T1000 (cell line): ENCODE results near the gene WFS1.

ENCODE experiments used
- DNase-seq: peaks from one replicate; lab custom pipeline; 2025; ENCODE audit warnings: mixed read lengths; lab: John Stamatoyannopoulos, UW

The WFS1 gene

DNA sequence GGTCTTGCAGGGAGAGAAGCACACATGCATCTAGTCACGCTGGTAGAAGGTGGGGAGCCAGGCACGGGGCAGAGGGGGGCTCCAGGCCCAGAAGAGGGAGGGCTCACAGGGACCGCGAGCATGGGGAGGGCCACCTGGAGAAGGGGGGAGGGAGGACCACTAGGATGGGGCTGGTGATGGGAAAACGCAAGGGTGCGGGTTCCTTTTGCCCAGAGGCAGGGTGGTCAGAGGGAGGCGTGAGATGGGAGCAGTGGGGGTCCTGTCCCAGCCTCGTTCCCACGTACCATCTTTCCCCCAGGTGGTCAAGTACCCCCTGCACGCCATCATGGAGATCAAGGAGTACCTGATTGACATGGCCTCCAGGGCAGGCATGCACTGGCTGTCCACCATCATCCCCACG lies 30.7 kb downstream of the WFS1 start:
- no peak for DNase-seq

GRCh38 chr4:6301051-6301731 lies 31.5 kb downstream of the WFS1 start:
- no peak for DNase-seq

- DNase-seq, result no peak
These were observed 32.2 kb downstream of the WFS1 start for GRCh38 chr4:6301732-6302442.

DNA sequence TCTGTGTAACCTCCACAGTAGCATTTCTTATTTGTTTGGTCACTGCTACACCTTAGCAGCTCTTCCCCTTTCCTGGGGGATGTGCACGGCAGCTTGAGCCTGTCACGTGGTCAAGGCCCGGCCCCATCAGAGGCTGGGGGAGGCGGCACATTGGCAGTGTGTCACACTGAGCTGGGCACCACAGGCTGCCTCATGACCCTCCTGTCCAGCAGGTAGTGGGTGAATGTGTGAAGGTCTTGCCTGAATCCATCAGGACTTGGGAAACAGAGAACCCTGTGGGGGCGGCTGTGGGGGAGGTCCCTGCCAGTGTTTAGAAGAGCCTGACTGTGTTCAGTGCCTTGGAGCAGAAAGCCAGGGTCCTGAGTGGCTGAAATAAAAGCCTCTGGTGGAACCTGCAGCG lies 33.2 kb downstream of the WFS1 start:
- no peak for DNase-seq

- DNase-seq, result no peak
These were observed 34.3 kb downstream of the WFS1 start for GRCh38 chr4:6303943-6304342.

DNA sequence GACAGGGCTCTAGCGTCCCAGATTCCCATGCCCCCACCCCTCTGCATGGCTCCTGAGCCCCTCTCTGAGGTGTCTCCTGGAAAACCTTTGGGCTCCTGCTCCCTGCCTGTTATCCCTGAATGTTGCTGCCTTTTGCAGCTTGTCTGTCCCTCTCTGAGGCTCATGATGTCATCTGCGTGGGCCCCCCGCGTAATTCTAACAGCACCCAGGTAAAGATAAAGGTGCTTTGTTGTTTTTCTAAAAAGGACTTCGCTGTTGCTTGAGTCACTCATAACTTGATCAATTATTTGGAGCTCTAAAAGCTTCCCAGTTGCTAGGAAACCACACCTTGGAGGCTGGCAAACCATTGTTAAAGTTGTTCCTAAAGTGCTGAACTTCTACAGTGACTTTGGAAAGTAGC lies 36.6 kb downstream of the WFS1 start:
- DNase-seq, result no peak

- DNase-seq, result no peak
These were observed 37.6 kb downstream of the WFS1 start for GRCh38 chr4:6307230-6307629.

DNA sequence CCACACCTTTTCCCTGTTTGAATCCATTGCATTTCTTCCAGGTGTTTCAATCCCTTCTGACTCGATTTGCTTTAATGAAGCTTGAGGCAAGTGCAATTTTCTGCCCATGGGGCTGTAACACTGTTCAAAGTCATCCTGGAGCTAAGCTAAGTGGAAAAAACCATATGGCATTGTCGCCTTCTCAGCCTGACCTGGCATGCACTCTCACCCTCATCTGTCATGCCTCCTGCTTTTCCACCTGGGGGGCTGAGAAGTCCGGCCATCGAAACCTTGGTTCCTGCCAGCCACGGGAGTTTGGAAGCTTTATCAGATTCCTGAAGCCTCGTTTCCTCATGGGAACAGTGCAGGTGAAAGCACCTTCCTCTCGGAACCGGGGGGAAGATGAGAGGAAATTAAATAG lies 38.2 kb downstream of the WFS1 start:
- DNase-seq, result no peak

DNA sequence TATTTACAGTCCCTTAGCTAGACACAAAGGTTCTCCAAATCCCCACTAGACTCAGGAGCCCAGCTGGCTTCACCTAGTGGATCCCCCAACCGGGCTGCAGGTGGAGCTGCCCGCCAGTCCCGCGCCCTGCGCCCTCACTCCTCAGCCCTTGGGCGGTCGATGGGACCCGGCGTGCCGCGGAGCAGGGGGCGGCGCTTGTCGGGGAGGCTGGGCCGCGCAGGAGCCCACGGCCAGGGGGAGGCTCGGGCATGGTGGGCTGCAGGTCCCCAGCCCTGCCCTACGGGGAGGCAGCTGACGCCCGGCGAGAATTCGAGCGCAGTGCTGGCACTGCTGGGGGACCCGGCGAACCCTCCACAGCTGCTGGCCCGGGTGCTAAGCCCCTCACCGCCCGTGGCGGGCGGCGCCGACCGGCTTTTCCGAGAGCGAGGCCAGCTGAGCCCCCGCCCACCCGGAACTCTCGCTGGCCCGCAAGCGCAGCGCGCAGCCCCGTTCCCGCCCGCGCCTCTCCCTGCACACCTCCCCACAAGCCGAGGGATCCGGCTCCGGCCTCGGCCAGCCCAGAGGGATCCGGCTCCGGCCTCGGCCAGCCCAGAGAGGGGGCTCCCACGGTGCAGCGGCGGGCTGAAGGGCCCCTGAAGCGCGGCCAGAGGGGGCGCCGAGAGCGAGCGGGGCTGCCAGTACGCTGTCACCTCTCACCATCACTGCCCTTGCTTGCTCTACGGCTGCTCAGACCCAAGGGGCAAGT lies 39.4 kb downstream of the WFS1 start:
- no peak for DNase-seq

DNA sequence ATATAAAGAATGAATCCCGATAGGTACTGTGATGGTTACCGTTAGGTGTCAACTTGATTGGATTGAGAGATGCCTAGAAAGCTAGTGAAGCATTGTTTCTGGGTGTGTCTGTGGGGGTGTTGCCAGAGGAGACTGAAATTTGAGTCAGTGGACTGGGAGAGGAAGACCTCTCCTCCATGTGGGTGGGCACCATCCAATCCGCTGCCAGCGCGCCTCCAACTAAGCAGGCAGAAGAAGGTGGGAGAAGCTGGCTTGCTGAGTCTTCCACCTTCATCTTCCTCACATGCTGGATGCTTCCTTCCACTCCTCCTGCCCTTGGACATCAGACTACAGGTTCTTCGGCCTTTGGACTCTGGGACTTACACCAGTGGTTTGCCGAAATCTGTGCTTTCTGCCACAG lies 40.1 kb downstream of the WFS1 start:
- no peak for DNase-seq

GRCh38 chr4:6313216-6313615 lies 43.6 kb downstream of the WFS1 start:
- DNase-seq, result no peak

DNA sequence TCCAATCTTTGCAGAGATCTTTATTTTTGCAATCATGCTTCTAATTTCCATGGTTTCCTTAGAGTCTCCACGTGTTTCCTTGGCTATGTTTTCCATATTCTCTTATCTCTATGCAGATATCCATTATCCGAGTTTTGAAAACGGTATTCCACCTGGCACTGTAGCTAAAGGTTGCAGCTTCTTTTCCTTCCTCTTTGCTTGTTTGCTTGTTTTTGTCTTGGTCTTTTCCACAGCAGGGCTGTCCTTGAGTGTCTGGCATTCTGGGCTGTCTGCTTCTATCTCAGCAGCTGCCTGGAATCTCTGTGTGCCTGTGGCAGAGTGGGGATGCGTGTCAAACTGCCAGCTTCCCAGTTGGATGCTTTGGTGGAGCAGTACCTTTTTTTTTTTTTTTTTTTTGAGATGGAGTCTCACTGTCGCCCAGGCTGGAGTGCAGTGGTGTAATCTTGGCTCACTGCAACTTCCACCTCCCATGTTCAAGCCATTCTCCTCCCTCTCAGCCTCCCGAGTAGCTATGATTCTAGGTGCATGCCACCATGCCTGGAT lies 46.9 kb downstream of the WFS1 start:
- DNase-seq, result no peak

DNA sequence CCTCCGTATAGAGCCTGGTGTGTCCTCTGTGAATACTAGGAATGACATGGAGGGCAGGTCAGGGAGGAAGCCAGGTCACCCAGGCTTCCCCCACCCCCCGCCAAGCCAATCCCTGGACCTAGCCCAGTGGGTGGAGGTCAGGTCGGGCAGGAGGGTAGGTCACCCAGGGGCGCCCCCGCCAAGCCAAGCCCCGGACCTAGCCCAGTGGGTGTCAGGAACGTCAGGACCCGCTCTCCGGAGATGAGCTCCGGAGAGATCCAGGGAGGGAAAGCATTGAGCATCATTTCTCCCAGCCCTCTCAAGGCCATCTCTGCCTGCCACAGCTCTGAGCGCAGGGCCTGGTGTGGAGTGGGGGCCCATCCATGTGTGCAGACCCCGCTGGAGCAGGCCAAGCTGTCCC lies 48.6 kb downstream of the WFS1 start:
- no peak for DNase-seq

DNA sequence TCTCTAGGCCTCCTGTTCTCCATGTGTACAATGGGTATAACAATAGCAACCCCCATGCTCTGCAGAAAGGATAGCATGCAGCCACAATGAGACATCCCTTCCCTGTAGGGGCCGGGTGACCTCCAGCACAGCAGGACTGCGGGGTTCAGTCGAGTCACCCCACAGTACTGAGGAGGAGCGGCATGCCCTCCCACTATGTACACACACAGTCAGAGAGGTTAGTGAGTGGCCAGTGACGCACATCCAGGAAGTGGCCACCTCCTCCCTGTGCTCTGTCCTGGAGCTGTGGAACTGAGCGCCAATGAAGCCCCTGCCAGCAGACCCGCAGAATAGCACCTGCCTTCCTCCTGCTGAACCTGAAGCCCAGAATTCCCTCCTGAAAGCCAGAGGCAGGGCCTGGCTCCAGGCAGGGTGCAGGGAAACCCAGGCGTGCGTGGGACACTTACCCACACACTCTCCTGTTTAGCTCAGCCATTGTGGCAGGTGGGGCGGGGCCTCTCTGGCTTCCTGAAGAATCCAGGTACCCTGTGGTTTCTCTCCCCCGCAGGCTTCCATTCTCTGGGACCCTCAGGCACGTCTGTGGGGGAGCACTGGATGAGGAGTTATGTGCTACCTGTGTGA lies 50.0 kb downstream of the WFS1 start:
- no peak for DNase-seq

- no peak for DNase-seq
These were observed 51.0 kb downstream of the WFS1 start for GRCh38 chr4:6320663-6321062.

DNA sequence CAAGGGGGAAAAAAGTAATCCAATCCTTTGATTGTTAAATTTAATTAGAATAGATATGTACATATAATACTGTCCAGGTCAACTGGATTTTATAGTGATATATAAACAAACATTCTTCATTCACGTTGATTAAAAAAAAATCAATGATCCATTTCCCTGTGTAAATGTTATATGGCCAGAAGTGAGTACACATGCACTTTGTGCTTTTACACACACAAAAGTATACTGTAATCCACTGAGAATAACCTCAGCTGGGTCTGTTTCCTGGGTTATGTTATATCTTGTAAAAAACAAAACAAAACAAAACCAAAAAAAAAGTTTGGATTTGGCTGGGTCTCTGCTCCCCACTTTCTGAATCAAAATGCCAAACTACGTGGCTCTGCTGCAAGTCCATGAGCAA lies 51.7 kb downstream of the WFS1 start:
- no peak for DNase-seq

DNA sequence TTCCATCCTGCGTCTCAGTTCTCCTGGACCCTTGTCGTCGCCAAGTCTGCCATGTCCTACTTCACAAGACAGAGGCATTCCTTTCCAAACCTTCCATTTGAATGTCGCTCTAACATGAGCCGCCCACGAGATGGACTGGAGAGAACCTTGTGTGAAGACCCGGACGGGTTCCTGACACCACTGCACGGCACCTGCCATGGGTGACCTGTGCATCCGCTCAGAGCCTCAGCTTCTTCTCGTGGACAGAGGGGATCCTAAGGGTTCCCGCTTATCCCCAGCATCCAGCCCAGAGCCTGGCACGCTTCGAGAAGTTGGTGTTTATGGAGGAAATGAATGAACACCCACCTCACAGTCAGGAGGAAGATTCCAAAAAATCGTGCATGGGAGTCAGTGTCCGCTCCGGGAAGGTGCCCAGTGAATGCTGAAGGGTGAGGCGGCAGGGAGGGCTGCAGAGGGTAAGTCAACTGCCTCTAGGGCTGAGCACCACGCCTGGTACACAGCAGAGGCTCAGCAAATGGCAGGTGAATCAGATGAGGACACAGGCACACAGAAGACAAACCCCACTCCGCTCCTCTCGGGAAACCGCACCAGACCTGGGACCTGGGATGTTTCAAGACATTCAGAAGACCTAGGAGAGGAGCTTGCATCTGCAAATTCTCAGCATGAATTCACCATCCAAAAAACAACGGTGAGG lies 52.6 kb downstream of the WFS1 start:
- DNase-seq, result no peak

- no peak for DNase-seq
These were observed 53.3 kb downstream of the WFS1 start for GRCh38 chr4:6322761-6323566.

- no peak for DNase-seq
These were observed 54.9 kb downstream of the WFS1 start for GRCh38 chr4:6324461-6324998.

DNA sequence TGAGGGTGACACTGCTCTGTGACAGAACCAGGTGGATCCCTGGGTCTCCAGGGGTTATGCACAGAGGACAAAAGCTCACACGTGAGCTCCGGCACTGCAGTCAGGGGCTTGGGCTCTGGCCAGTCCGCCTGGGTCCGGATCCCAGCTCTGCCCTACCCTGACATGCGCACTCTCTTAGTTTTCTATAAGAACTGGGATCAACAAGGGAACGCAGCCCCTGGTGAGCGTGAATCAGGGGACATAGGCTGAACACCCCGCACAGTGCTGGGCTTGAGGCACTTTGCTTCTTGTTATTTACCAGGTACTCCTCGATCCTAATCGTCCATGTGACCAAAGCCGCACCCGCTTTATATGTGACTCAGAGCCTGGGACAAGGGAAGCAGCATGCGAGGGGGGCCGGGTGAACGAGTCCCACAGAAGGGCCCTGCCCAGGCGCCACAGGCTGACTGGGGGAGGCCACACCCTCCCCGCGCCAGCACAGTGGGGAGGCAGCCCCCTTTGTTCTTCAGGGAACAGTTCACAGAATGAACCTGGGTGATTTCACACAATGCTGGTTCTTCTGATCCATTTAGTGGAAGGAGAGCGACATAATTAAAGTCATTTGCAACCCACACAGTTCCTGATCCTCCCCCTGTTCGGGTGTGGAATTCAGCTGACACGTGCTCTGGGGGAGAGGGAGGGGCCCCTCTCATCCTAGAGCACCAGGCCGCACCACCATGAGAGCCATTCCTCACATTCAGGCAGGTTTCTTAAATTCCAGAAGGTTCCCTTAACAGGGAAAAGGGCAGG lies 55.5 kb downstream of the WFS1 start:
- no peak for DNase-seq
